Prostate gland (tissue), 2 donors: ENCODE data around the gene LRRC4C. TPM values are rescaled to one million over a fixed set of nuclear protein-coding genes. Genes with fewer than 3 reads are reported as not detected.

Experiments
- DNase-seq: peaks from one replicate; pipeline ENCODE4 v3.0.0-alpha.2; 2019; ENCODE audit warnings: low spot score
- H3K27ac ChIP-seq, 2 donors: fragments of 200-600 bp; sonication (generic); 2 replicates each; pipeline ENCODE4 v1.5.1; 2017 to 2019
- H3K27me3 ChIP-seq: fragments of 200-600 bp; sonication (generic); replicated peaks from 2 replicates; pipeline ENCODE4 v1.5.1; 2019; ENCODE audit not compliant: insufficient read depth
- H3K36me3 ChIP-seq, 2 donors: fragments of 200-600 bp; sonication (generic); 1 replicate in 1 of 2; 2 replicates in 1 of 2; pipeline versions ENCODE4 v1.5.1 to v1.8.1; 2017 to 2019
- H3K4me1 ChIP-seq: fragments of 200-600 bp; sonication (generic); replicated peaks from 2 replicates; pipeline ENCODE4 v1.5.1; 2019
- H3K4me3 ChIP-seq, 2 donors: fragments of 200-600 bp; sonication (generic); 2 replicates each; pipeline ENCODE4 v1.5.1; 2017 to 2019
- H3K9me3 ChIP-seq: fragments of 200-600 bp; sonication (generic); 2 replicates; pipeline ENCODE4 v1.5.1; 2017
- POLR2A ChIP-seq: fragments of 450-650 bp; IDR thresholded peaks from one replicate; pipeline ENCODE4 v1.6.1; 2016; ENCODE audit warnings: antibody characterized with exemption, mild to moderate bottlenecking
- POLR2AphosphoS5 ChIP-seq: sonication (generic); formaldehyde crosslinking; IDR thresholded peaks from one replicate; pipeline ENCODE4 v1.6.1; 2017; ENCODE audit warnings: antibody characterized with exemption
- WGBS: methylation state at CpG from one replicate; pipeline ENCODE4 v1.1.5; 2018; 5-methylcytosine and 5-hydroxymethylcytosine counted together
- intact Hi-C: fragments of 100-400 bp; cut with DNase I; formaldehyde crosslinking; loops from one replicate; pipeline ENCODE4 v1.14.2; 2022
- total RNA-seq, 2 donors: library from RNA; depleted of rRNA; stranded (reverse); fragments of >200 nt; gene quantifications; one replicate each; pipeline ENCODE4 v1.1.0, GENCODE V29; 2016
- TF ChIP-seq, protein P1 (sequence below), 4 experiments: fragments of 200-600 bp in 2 of 4; fragments of 450-650 bp in 2 of 4; sonication (generic) in 2 of 4; IDR thresholded peaks; 1 replicate in 3 of 4; 2 replicates in 1 of 4; pipeline ENCODE4 v1.5.1; 2016 to 2019; ENCODE audit warnings: antibody characterized with exemption in 4 of 4, mild to moderate bottlenecking in 2 of 4, moderate library complexity in 2 of 4

Gene LRRC4C
- total RNA-seq, 2 donors from 2014 or later = 0.28 TPM; not detected in 1

DNA sequence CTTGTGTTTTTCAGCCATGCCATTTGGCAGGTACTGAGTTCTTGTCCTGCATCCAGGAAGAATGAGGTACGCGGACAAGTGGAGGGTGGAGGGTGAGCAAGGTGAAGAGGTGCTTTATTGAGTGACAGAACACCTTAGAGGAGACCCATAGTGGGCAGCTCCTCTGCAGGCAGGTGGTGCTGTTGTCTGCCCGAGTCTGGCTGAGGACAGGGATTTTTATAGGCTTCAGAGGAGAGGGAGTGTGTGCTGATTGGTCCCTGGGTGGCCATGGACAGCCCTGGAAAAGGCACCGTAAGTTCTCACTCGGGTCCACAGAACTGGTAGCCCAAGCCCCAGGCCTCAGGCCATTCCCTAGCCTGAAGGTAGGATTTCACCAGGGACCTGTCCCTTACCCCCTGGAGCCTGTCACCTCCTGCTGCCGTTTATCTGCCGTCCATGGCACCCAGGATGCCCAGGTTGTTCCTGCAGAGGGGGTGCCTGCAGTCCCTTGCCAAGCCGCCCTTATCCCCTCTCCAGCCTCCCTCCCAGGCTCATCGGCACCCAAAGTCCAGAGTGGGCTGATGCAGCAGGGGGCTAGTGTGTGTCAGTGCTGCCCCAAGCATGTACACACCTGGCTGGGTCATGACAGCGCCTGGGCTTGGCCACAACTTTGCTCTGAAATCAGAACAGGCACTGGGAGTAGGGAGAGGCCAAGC lies 213.6 kb downstream of the LRRC4C start:
- no peak overlapping the region for H3K27ac ChIP-seq
- no peaks in the 10 kb centered on the region for H3K9me3 ChIP-seq
- 90% methylated on average over 10 of the region's 10 CpGs for WGBS
- no peaks in the 10 kb centered on the region for H3K4me1 ChIP-seq
- intact Hi-C loops = no loop called here
- H3K36me3 ChIP-seq = no peaks in the 10 kb centered on the region
- TF ChIP-seq, protein P1, sequence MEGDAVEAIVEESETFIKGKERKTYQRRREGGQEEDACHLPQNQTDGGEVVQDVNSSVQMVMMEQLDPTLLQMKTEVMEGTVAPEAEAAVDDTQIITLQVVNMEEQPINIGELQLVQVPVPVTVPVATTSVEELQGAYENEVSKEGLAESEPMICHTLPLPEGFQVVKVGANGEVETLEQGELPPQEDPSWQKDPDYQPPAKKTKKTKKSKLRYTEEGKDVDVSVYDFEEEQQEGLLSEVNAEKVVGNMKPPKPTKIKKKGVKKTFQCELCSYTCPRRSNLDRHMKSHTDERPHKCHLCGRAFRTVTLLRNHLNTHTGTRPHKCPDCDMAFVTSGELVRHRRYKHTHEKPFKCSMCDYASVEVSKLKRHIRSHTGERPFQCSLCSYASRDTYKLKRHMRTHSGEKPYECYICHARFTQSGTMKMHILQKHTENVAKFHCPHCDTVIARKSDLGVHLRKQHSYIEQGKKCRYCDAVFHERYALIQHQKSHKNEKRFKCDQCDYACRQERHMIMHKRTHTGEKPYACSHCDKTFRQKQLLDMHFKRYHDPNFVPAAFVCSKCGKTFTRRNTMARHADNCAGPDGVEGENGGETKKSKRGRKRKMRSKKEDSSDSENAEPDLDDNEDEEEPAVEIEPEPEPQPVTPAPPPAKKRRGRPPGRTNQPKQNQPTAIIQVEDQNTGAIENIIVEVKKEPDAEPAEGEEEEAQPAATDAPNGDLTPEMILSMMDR (IDR thresholded peaks at IDR 0.05) = no peak
- TF ChIP-seq POLR2A (no peak), POLR2AphosphoS5 (no peak)
- no peaks in the 10 kb centered on the region for H3K27me3 ChIP-seq
- no peak for DNase-seq
- H3K4me3 ChIP-seq = no peak overlapping the region

DNA sequence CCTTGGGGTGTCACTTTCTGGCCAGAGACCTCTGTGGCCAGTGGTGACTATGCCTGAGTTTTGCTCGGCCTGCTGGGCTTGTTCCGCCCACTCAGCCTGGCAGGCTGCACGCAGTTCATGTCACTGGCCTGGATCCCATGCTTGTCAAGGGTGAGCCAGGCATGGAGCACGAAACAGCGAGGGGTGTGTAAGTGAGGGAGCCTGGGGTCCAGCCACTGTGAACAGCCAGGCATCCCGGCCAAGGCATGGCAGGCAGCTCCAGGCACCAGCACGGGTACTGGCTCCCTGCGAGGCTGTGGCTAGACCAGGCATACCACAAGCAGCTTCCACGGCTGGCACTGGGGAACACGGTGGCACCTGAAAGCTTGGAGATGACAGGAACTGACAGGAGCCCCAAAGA lies 214.3 kb downstream of the LRRC4C start:
- no peaks in the 10 kb centered on the region for H3K9me3 ChIP-seq
- no peak for TF ChIP-seq POLR2A
- TF ChIP-seq, protein P1 (IDR thresholded peaks at IDR 0.05) = no peak
- no peak for TF ChIP-seq POLR2AphosphoS5
- H3K27me3 ChIP-seq = no peaks in the 10 kb centered on the region
- no peaks in the 10 kb centered on the region for H3K36me3 ChIP-seq
- no peak overlapping the region for H3K4me3 ChIP-seq
- H3K4me1 ChIP-seq = no peaks in the 10 kb centered on the region
- no peak for DNase-seq
- WGBS = 70% methylated on average over 10 of the region's 10 CpGs
- H3K27ac ChIP-seq = no peak overlapping the region
- intact Hi-C loops = no loop called here

DNA sequence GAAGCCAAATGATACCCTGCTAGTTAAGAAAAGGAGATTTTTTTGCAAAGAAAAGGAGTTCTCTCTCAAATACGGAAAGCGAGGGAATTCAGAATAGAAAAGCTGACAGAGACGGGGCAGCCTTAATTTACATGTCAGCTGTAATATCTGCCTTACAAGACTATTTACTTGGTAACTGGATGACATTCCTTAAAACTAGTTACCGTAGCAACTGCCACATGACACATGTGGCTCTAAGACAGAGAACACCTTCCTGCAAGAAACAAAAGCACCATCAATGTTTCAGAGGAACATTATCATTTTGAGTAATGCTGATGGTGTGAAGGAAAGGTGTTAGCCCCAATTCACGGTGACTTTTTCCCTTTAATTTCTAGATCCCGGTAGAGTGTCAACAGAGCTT lies 222.1 kb downstream of the LRRC4C start:
- DNase-seq = no peak
- H3K4me1 ChIP-seq = no peaks in the 10 kb centered on the region
- H3K27ac ChIP-seq = no peak overlapping the region
- H3K27me3 ChIP-seq = no peaks in the 10 kb centered on the region
- H3K4me3 ChIP-seq = no peak overlapping the region
- 36% methylated on average over 6 of the region's 6 CpGs for WGBS
- TF ChIP-seq POLR2AphosphoS5 (no peak), POLR2A (no peak)
- TF ChIP-seq, protein P1 (IDR thresholded peaks at IDR 0.05) = no peak
- intact Hi-C loops = no loop called here
- no peaks in the 10 kb centered on the region for H3K36me3 ChIP-seq
- no peaks in the 10 kb centered on the region for H3K9me3 ChIP-seq

DNA sequence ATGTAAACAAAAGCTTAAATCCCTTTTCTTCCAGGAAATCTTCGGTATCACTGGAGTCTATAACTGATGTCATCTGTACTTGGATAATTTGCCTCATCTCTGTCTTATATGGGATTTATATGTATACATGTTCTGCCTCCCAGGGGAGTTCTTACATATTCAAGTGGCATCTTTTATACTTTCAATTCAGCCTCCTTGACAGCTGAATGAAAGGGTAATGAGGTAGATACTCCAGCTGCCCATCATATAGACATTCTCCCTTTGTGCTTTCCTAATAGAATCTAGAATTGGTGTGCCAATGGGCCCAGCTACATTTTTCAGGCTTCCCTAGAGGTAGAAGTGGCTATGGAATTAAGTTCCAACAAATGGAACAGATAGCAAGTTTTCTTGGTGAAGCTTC lies 223.8 kb downstream of the LRRC4C start:
- H3K27ac ChIP-seq = no peak overlapping the region
- DNase-seq = no peak
- WGBS = 67% methylated on average over 1 of the region's 1 CpG
- TF ChIP-seq, protein P1 (IDR thresholded peaks at IDR 0.05) = no peak
- TF ChIP-seq POLR2AphosphoS5 = no peak
- no peaks in the 10 kb centered on the region for H3K36me3 ChIP-seq
- no peaks in the 10 kb centered on the region for H3K4me1 ChIP-seq
- H3K27me3 ChIP-seq = no peaks in the 10 kb centered on the region
- no peaks in the 10 kb centered on the region for H3K9me3 ChIP-seq
- no peak overlapping the region for H3K4me3 ChIP-seq
- intact Hi-C loops = no loop called here
